ENCODE results near the gene TTC6.
"Not testable (repeated sequence)": the region's sequence is repeated elsewhere in the genome, so short reads cannot be mapped to it uniquely, and the experiment has no call there.

Gene TTC6

GRCh38 chr14:37594971-37595808 is at the start of gene TTC6, which contains the start of gene FOXA1:
TTC6 (plus strand) TSS chr14:37595629; CDS start chr14:37622065, 26,436 bp downstream.
FOXA1 (minus strand) TSS chr14:37595249; CDS start chr14:37594972, 277 bp downstream.
- DNase-seq (ENCODE audit: low spot score), result no peak

- DNase-seq (ENCODE audit: low spot score), result no peak
Observed at GRCh38 chr14:37546621-37547447, 48.6 kb upstream of the TTC6 start.

GRCh38 chr14:37550511-37550910 is 44.9 kb upstream of the TTC6 start:
- DNase-seq (ENCODE audit: low spot score), result no peak

GRCh38 chr14:37551119-37551518 is 44.3 kb upstream of the TTC6 start:
- DNase-seq (ENCODE audit: low spot score), result no peak

- no peak for DNase-seq (ENCODE audit: low spot score)
Observed at GRCh38 chr14:37553935-37554550, 41.4 kb upstream of the TTC6 start.

GRCh38 chr14:37555596-37555995 is 39.8 kb upstream of the TTC6 start:
- DNase-seq (ENCODE audit: low spot score), result not testable (repeated sequence)

GRCh38 chr14:37558740-37559139 is 36.7 kb upstream of the TTC6 start:
- DNase-seq (ENCODE audit: low spot score), result no peak

- no peak for DNase-seq (ENCODE audit: low spot score)
Observed at GRCh38 chr14:37559386-37559785, 36.0 kb upstream of the TTC6 start.

- no peak for DNase-seq (ENCODE audit: low spot score)
Observed at GRCh38 chr14:37563189-37563588, 32.2 kb upstream of the TTC6 start.

GRCh38 chr14:37565550-37565949 is 29.9 kb upstream of the TTC6 start:
- no peak for DNase-seq (ENCODE audit: low spot score)

GRCh38 chr14:37566811-37567371 is 28.5 kb upstream of the TTC6 start:
- no peak for DNase-seq (ENCODE audit: low spot score)

GRCh38 chr14:37569729-37570128 is 25.7 kb upstream of the TTC6 start:
- DNase-seq (ENCODE audit: low spot score), result no peak

GRCh38 chr14:37571391-37571790 is 24.0 kb upstream of the TTC6 start:
- no peak for DNase-seq (ENCODE audit: low spot score)

GRCh38 chr14:37573356-37573755 is 22.1 kb upstream of the TTC6 start:
- DNase-seq (ENCODE audit: low spot score), result no peak

- DNase-seq (ENCODE audit: low spot score), result no peak
Observed at GRCh38 chr14:37579274-37579673, 16.2 kb upstream of the TTC6 start.

- DNase-seq (ENCODE audit: low spot score), result no peak
Observed at GRCh38 chr14:37580146-37580545, 15.3 kb upstream of the TTC6 start.

GRCh38 chr14:37583358-37584210 is 11.8 kb upstream of the TTC6 start:
- DNase-seq (ENCODE audit: low spot score), result no peak

GRCh38 chr14:37584211-37585100 is 11.0 kb upstream of the TTC6 start:
- no peak for DNase-seq (ENCODE audit: low spot score)

GRCh38 chr14:37585101-37585511 is 10.3 kb upstream of the TTC6 start:
- no peak for DNase-seq (ENCODE audit: low spot score)
